Right atrium auricular region (tissue), 2 donors: ENCODE results near the gene LTBP1. TPM values are rescaled to one million over a fixed set of nuclear protein-coding genes. Genes with fewer than 3 reads are reported as not detected.

Source experiments
- DNase-seq: peaks from one replicate; pipeline ENCODE4 v3.0.0-alpha.2; 2019; ENCODE audit warnings: low spot score
- H3K27ac ChIP-seq, 2 donors: fragments of 200-600 bp; sonication (generic); 1 replicate in 1 of 2; 2 replicates in 1 of 2; pipeline ENCODE4 v1.5.1; 2016 to 2019
- H3K27me3 ChIP-seq, 2 donors: fragments of 200-600 bp; sonication (generic); one replicate each; pipeline versions ENCODE4 v1.5.1 to v1.6.0; 2017 to 2019
- H3K36me3 ChIP-seq: fragments of 200-600 bp; sonication (generic); one replicate; pipeline ENCODE4 v1.5.1; 2016
- H3K4me1 ChIP-seq, 2 donors: fragments of 200-600 bp; sonication (generic); one replicate each; pipeline versions ENCODE4 v1.5.1 to v1.6.0; 2017 to 2019
- H3K4me3 ChIP-seq, 2 donors: fragments of 200-600 bp; sonication (generic); 1 replicate in 1 of 2; 2 replicates in 1 of 2; pipeline ENCODE4 v1.5.1; 2017 to 2019; ENCODE audit warnings: mild to moderate bottlenecking in 1 of 2, moderate library complexity in 1 of 2
- H3K9me3 ChIP-seq, 2 donors: fragments of 200-600 bp; sonication (generic); one replicate each; pipeline ENCODE4 v1.5.1; 2019
- total RNA-seq, 2 donors: library from RNA; depleted of rRNA; stranded (reverse); fragments of >200 nt; gene quantifications; one replicate each; pipeline ENCODE4 v1.1.0, GENCODE V29; 2016
- TF ChIP-seq, protein P1 (sequence below), 2 donors: fragments of 200-600 bp; sonication (generic); IDR thresholded peaks; one replicate each; pipeline ENCODE4 v1.5.1; 2019; ENCODE audit warnings: antibody characterized with exemption in 2 of 2

LTBP1 gene
- total RNA-seq, 2 donors from 2014 or later: 168 to 291 TPM

DNA sequence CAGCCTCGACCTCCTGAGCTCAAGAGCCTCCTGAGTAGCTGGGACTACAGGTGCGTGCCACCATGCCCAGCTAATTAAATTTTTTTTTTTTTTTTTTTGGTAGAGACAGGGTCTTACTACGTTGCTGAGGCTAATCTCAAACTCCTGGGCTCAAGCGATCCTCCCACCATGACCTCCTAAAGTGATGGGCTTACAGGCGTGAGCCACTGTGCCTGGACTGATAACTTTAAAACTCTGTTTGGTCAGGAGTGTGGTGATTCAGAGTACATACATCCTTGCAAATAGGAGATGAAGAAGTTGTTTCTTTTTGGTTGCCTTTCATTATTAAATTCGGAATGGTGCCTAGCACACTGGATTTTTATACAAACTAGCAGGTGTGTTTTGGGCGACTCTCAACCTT is 73.0 kb downstream of the LTBP1 start:
- peaks cover 0 to 6% of the 10 kb centered on the region in 2 donors for H3K9me3 ChIP-seq
- H3K27me3 ChIP-seq: no peaks in the 10 kb centered on the region
- no peak overlapping the region for H3K4me3 ChIP-seq
- H3K36me3 ChIP-seq: peaks cover 3% of the 10 kb centered on the region
- H3K4me1 ChIP-seq: peaks cover 0 to 38% of the 10 kb centered on the region in 2 donors
- no peak for DNase-seq
- peak overlapping the region in 1 of 2 donors; percentile 78 for H3K27ac ChIP-seq
- TF ChIP-seq, protein P1, sequence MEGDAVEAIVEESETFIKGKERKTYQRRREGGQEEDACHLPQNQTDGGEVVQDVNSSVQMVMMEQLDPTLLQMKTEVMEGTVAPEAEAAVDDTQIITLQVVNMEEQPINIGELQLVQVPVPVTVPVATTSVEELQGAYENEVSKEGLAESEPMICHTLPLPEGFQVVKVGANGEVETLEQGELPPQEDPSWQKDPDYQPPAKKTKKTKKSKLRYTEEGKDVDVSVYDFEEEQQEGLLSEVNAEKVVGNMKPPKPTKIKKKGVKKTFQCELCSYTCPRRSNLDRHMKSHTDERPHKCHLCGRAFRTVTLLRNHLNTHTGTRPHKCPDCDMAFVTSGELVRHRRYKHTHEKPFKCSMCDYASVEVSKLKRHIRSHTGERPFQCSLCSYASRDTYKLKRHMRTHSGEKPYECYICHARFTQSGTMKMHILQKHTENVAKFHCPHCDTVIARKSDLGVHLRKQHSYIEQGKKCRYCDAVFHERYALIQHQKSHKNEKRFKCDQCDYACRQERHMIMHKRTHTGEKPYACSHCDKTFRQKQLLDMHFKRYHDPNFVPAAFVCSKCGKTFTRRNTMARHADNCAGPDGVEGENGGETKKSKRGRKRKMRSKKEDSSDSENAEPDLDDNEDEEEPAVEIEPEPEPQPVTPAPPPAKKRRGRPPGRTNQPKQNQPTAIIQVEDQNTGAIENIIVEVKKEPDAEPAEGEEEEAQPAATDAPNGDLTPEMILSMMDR (IDR thresholded peaks at IDR 0.05): no peak

DNA sequence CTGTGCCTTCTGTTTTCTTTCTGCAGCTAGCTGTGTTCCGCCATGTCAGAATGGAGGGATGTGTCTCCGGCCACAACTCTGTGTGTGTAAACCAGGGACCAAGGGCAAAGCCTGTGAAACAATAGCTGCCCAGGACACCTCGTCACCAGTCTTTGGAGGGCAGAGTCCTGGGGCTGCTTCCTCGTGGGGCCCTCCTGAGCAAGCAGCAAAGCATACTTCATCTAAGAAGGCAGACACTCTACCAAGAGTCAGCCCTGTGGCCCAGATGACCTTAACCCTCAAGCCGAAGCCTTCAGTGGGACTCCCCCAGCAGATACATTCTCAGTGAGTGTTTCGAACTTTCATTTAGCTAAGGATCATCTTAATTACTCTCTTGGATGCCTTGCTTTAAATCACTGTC is 74.1 kb downstream of the LTBP1 start:
- TF ChIP-seq, protein P1 (IDR thresholded peaks at IDR 0.05): no peak
- H3K9me3 ChIP-seq: peaks cover 0 to 7% of the 10 kb centered on the region in 2 donors
- H3K36me3 ChIP-seq: peaks cover 7% of the 10 kb centered on the region
- DNase-seq: no peak
- H3K4me3 ChIP-seq: no peak overlapping the region
- H3K27ac ChIP-seq: peak overlapping the region; percentile 28 to 78
- no peaks in the 10 kb centered on the region for H3K27me3 ChIP-seq
- peaks cover 0 to 27% of the 10 kb centered on the region in 2 donors for H3K4me1 ChIP-seq

DNA sequence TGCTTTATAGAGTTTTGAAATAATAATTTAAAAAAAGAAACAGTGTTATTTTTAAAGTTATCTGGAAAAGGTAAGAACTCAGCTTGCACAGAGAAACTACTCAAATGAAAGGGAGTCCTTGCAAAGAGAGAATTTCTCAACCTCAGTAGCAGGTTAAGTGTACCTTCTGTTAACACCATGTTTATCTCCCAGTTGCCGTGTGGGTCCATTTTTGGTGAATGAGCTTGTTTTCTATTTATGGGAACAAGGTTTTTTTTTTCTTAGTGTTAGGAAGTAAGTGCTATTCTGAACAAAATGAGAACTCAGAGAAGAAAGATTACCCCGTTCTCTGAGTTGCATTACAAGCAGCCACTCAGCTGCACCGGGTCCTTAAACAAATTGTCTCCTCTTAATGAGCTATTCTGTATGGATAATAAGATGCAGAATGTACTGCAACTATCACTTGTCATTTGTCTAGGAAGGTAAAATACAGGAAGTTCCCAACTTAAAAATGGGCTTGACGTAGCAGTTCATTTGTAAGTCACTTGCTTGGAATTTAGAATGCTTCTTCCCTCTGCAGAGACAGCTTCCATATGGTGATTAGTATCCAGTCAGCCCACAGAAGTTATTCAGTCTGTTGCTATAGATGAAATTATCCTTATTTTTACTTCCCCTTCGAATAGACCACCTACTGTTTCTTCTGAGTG is 74.9 kb downstream of the LTBP1 start:
- DNase-seq: no peak
- H3K27me3 ChIP-seq: no peaks in the 10 kb centered on the region
- peaks cover 0 to 24% of the 10 kb centered on the region in 2 donors for H3K4me1 ChIP-seq
- peaks cover 0 to 7% of the 10 kb centered on the region in 2 donors for H3K9me3 ChIP-seq
- H3K36me3 ChIP-seq: peaks cover 14% of the 10 kb centered on the region
- peak overlapping the region; percentile 28 to 78 for H3K27ac ChIP-seq
- no peak overlapping the region for H3K4me3 ChIP-seq
- TF ChIP-seq, protein P1 (IDR thresholded peaks at IDR 0.05): no peak

DNA sequence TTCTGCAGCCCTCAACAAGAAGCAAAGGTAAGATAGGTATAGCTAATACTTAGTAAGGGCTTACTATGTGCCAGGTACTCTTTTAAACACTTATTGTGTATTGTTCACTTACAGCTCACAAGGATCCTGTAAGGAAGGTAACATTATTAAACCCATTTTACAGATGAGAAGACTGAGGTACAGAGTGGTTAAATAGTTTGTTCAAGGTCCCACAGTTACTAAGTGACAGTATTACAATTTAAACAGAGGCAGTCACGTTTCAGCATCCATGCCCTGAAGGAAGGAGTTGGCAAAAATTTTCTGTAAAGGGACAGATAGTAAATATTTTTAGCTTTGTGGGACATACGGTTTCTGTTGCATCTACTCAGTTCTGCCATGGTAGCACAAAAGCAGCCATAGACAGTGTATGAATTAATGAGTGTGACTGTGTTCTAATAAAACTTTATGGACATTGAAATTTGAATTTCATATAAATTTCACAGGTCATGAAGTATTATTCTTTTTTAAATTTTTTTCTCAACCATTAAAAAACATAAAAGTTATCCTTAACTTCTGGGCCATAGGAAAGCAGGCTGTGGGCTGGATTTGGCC is 75.7 kb downstream of the LTBP1 start:
- H3K4me1 ChIP-seq: peaks cover 0 to 24% of the 10 kb centered on the region in 2 donors
- no peak for DNase-seq
- no peaks in the 10 kb centered on the region for H3K27me3 ChIP-seq
- no peak overlapping the region for H3K4me3 ChIP-seq
- H3K36me3 ChIP-seq: peaks cover 17% of the 10 kb centered on the region
- TF ChIP-seq, protein P1 (IDR thresholded peaks at IDR 0.05): no peak
- peak overlapping the region in 1 of 2 donors; percentile 78 for H3K27ac ChIP-seq
- H3K9me3 ChIP-seq: peaks cover 0 to 7% of the 10 kb centered on the region in 2 donors

DNA sequence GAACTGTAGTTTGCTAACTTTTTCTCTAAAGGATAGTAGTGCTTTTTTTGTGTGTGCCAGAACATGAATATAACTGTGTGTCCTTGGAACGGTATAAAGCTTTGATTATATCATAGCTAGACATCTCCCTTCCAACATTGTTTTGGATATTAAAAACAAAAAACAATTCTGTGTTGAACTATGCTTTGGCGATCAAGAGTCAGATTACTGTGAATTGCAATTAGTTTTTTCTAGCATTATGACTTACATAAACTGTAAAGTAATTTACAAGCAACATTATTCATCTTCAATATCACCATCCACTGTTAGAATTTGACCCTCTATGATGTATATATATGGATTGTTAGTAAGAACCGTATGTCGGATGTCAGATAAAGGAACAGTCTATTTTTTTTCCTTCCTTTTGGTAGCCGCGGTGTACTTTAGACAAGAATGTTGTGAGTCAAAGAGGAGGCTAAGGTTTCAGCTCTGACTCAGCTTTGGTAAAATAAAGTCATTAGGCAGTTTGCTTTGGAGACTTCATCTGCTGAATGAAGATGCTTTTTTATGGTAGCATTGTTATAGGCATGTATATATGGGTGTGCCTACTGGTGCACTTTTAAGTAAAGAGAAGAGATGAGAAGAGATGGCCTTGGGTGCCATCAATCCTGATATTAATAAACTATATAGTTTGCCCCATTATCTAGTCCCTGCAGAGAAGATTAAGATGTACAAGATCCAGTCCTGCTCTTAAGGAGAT is 76.4 kb downstream of the LTBP1 start:
- H3K4me1 ChIP-seq: peaks cover 0 to 23% of the 10 kb centered on the region in 2 donors
- TF ChIP-seq, protein P1 (IDR thresholded peaks at IDR 0.05): no peak
- H3K27ac ChIP-seq: peak overlapping the region in 1 of 2 donors; percentile 78
- H3K4me3 ChIP-seq: no peak overlapping the region
- H3K27me3 ChIP-seq: no peaks in the 10 kb centered on the region
- H3K36me3 ChIP-seq: peaks cover 22% of the 10 kb centered on the region
- DNase-seq: no peak
- peaks cover 0 to 7% of the 10 kb centered on the region in 2 donors for H3K9me3 ChIP-seq
